GM12878 (cell line): ENCODE measurements around the gene COL25A1. TPM values are rescaled to one million over a fixed set of nuclear protein-coding genes. Genes with fewer than 3 reads are reported as not detected.

ENCODE experiments used
- ATAC-seq: fragments of 200-7000 bp; cut with Tn5 transposase; 3 replicates; pipeline ENCODE4 v1.9.1; 2020; ENCODE audit warnings: mild to moderate bottlenecking, moderate library complexity
- BruUV-seq: library from RNA; stranded (reverse); fragments of 400-500 nt; replicated peaks from 2 replicates; lab custom pipeline; 2021; lab: Mats Ljungman, UMichigan
- CTCF ChIA-PET: fragments of 300-600 bp; sonication (Branson Sonifier 250); formaldehyde crosslinking; extraction: SDS; loops from one replicate; lab custom pipeline; 2021; ENCODE audit warnings: inconsistent platforms; lab: Yijun Ruan, JAX
- POLR2A ChIA-PET: fragments of 350-600 bp; formaldehyde crosslinking; extraction: SDS; loops from one replicate; lab custom pipeline; 2021; ENCODE audit warnings: inconsistent platforms; lab: Charles Lee
- RAD21 ChIA-PET: fragments of 300-600 bp; sonication (Branson Sonifier 250); formaldehyde crosslinking; loops from one replicate; lab custom pipeline; 2023; ENCODE audit warnings: antibody characterized with exemption; ENCODE audit not compliant: unreplicated experiment; lab: Charles Lee
- SMC1A ChIA-PET: fragments of 300-600 bp; sonication (Branson Sonifier 250); formaldehyde crosslinking; loops from one replicate; lab custom pipeline; 2023; ENCODE audit not compliant: unreplicated experiment, uncharacterized antibody; lab: Charles Lee
- DNase-seq: peaks from one replicate; pipeline ENCODE4 v3.0.0-alpha.2; 2011; ENCODE audit warnings: low read depth, low spot score
- FAIRE-seq: peaks from 3 replicates; lab custom pipeline; 2011; peaks lifted over from hg19 to GRCh38; lab: Jason Lieb, UNC
- H2AFZ ChIP-seq: 2 replicates; pipeline ENCODE4 v1.6.0; 2011; ENCODE audit warnings: low read depth, low read length, control low read depth; ENCODE audit not compliant: control insufficient read depth
- H3K27ac ChIP-seq: 2 replicates; pipeline ENCODE4 v1.5.1; 2011; ENCODE audit warnings: control low read depth; ENCODE audit not compliant: control insufficient read depth, insufficient read depth
- H3K27me3 ChIP-seq, 2 experiments: replicated peaks in 1 of 2; 2 replicates each; pipeline versions ENCODE4 v1.6.0 to v1.6.1; 2011; ENCODE audit warnings: low read length in 1 of 2; ENCODE audit not compliant: control insufficient read depth in 2 of 2, insufficient read depth in 2 of 2
- H3K36me3 ChIP-seq, 2 experiments: 2 replicates each; pipeline ENCODE4 v1.5.1; 2011; ENCODE audit warnings: low read length in 1 of 2; ENCODE audit not compliant: control insufficient read depth in 2 of 2, insufficient read depth in 2 of 2
- H3K4me1 ChIP-seq: 2 replicates; pipeline ENCODE4 v1.6.1; 2011; ENCODE audit warnings: mild to moderate bottlenecking, low read length, moderate library complexity, mixed read lengths; ENCODE audit not compliant: control insufficient read depth, insufficient read depth
- H3K4me2 ChIP-seq: 2 replicates; pipeline ENCODE4 v1.6.0; 2011; ENCODE audit warnings: control low read depth; ENCODE audit not compliant: control insufficient read depth, insufficient read depth
- H3K4me3 ChIP-seq: fragments of 200-600 bp; sonication (generic); 2 replicates; pipeline ENCODE4 v1.5.1; 2016
- H3K79me2 ChIP-seq: 2 replicates; pipeline ENCODE4 v1.6.0; 2011; ENCODE audit warnings: low read length; ENCODE audit not compliant: control insufficient read depth, insufficient read depth
- H3K9ac ChIP-seq: 2 replicates; pipeline ENCODE4 v1.8.0; 2011; ENCODE audit warnings: low read length, control low read depth, mixed read lengths; ENCODE audit not compliant: control insufficient read depth, insufficient read depth
- H3K9me3 ChIP-seq: replicated peaks from 3 replicates; pipeline ENCODE4 v1.5.1; 2011; ENCODE audit warnings: mild to moderate bottlenecking, low read length; ENCODE audit not compliant: control insufficient read depth, insufficient read depth
- H4K20me1 ChIP-seq: 2 replicates; pipeline ENCODE4 v1.6.0; 2011; ENCODE audit not compliant: control insufficient read depth, insufficient read depth
- BACH1 ChIP-seq: fragments of 450-650 bp; IDR thresholded peaks from 2 replicates; pipeline ENCODE4 v1.6.1; 2017; ENCODE audit warnings: mild to moderate bottlenecking, borderline replicate concordance
- CBX3 ChIP-seq: fragments of 200-600 bp; sonication (generic); IDR thresholded peaks from 2 replicates; pipeline ENCODE4 v1.6.1; 2016; ENCODE audit warnings: low read depth, borderline replicate concordance
- CHD1 ChIP-seq: IDR thresholded peaks from 2 replicates; pipeline ENCODE4 v1.6.1; 2012; ENCODE audit warnings: low read depth, low read length, improper control_type of control experiment
- HDGF ChIP-seq: fragments of 450-650 bp; IDR thresholded peaks from 2 replicates; pipeline ENCODE4 v1.6.1; 2016; ENCODE audit warnings: antibody characterized with exemption
- MTA2 ChIP-seq: fragments of 450-650 bp; IDR thresholded peaks from 2 replicates; pipeline ENCODE4 v1.6.1; 2016; ENCODE audit warnings: low read depth, mild to moderate bottlenecking, moderate library complexity
- NFYA ChIP-seq: IDR thresholded peaks from 2 replicates; pipeline ENCODE4 v1.6.1; 2011; ENCODE audit warnings: low read depth, mild to moderate bottlenecking, low read length, improper control_type of control experiment, borderline replicate concordance
- NRF1 ChIP-seq: conservative IDR thresholded peaks from 2 replicates; pipeline ENCODE4 v1.6.1; 2011; ENCODE audit warnings: mild to moderate bottlenecking, low read depth, low read length, improper control_type of control experiment
- PRDM15 ChIP-seq: fragments of 450-650 bp; formaldehyde crosslinking; IDR thresholded peaks from 2 replicates; pipeline ENCODE4 v1.4.0; 2020; ENCODE audit warnings: mild to moderate bottlenecking, moderate library complexity
- TCF12 ChIP-seq: IDR thresholded peaks from 2 replicates; pipeline ENCODE4 v1.6.1; 2011; ENCODE audit warnings: low read depth, mild to moderate bottlenecking, low read length
- ZNF274 ChIP-seq: IDR thresholded peaks from one replicate; pipeline ENCODE4 v1.8.0; 2011; ENCODE audit not compliant: insufficient read length, insufficient read depth
- WGBS: methylation state at CpG from one replicate; pipeline ENCODE4 v1.1.6; 2016; ENCODE audit warnings: low lambda C conversion rate; ENCODE audit not compliant: insufficient replicate concordance, insufficient coverage; ENCODE audit errors: missing lambda C conversion rate; 5-methylcytosine and 5-hydroxymethylcytosine counted together
- in situ Hi-C: fragments of 300-500 bp; cut with MboI; formaldehyde crosslinking; loops from 9 replicates; pipeline ENCODE4 v1.14.3; 2018; ENCODE audit warnings: mixed read lengths
- intact Hi-C: fragments of 100-400 bp; cut with micrococcal nuclease; formaldehyde crosslinking; loops from one replicate; pipeline ENCODE4 v1.14.2; 2022; ENCODE audit not compliant: unreplicated experiment
- polyA plus RNA-seq, 11 experiments: library from polyadenylated mRNA; depleted of rRNA in 4 of 11; unstranded in 6 of 11; stranded (reverse) in 5 of 11; fragments of >200 nt; fragmentation: Nextera tagmentation in 4 of 11; fragmentation: Illumina TruSeq in 1 of 11; extraction: Ambion mirVana in 4 of 11; extraction: Trizol in 1 of 11; gene quantifications; 1 replicate in 1 of 11; 2 replicates in 10 of 11; pipeline versions ENCODE4 v1.2.1 to v1.2.3, GENCODE V29; 2011 to 2016; ENCODE audit warnings: inconsistent platforms in 2 of 11, missing spikeins in 2 of 11, low read depth in 1 of 11
- total RNA-seq, 4 experiments: library from RNA; depleted of rRNA in 3 of 4; stranded (reverse); fragments of >200 nt in 3 of 4; fragmentation: Illumina TruSeq in 1 of 4; extraction: Trizol in 1 of 4; gene quantifications; 2 replicates each; pipeline versions ENCODE4 v1.2.1 to v1.2.3, GENCODE V29; 2013 to 2021
- TF ChIP-seq, protein P1 (sequence below): fragments of 450-650 bp; formaldehyde crosslinking; IDR thresholded peaks from 2 replicates; pipeline ENCODE4 v1.4.0; 2022; ENCODE audit warnings: mild to moderate bottlenecking, moderate library complexity
- TF ChIP-seq, protein P2 (sequence below): fragments of 450-650 bp; IDR thresholded peaks from 2 replicates; pipeline ENCODE4 v1.6.1; 2017; ENCODE audit warnings: low read depth, mild to moderate bottlenecking, moderate library complexity

The COL25A1 gene
- total and polyA plus RNA-seq, 10 of the 15 experiments (the other 5 are each of a cell fraction or from before 2014, with no cell fraction given) = 0.01 to 0.26 (median 0.12) TPM; not detected in 6

DNA sequence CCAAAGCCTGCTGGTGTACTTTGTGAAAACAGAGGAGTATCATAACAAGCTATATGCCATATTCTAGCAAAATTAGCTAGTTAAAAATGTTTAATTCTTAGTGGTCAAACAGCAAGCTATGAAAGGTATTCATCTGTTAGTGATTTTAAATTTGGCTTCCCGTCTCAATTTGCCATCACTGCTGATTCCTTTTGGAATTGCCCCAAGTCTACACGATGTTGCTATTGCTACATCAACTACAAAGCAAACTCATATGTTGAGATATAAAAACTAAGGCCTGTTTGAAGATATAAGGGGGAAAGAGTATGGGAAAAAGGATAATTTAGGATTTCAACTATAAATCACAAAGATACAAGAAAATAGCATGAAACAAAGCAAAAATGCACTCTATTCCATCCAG lies 146.1 kb downstream of the COL25A1 start:
- FAIRE-seq (no peak), DNase-seq (no peak), ATAC-seq (no peak)
- no peaks in the 10 kb centered on the region for H3K9me3 ChIP-seq
- no peaks in the 10 kb centered on the region for H3K4me1 ChIP-seq
- H3K79me2 ChIP-seq = no peaks in the 10 kb centered on the region
- ChIA-PET RAD21 (interaction anchor here (0.6 to 3.5 kb wide), 2 partner anchors 104 to 137 kb away, joined by 3 to 12 read pairs; no protein-coding TSS in a partner anchor), SMC1A (interaction anchor here (1.0 to 2.8 kb wide), 7 partner anchors 10 to 143 kb away, joined by 3 to 14 read pairs (median 3); no protein-coding TSS in a partner anchor), POLR2A (no interaction called here), CTCF (interaction anchor here (1.3 to 1.6 kb wide), 2 partner anchors 9 to 143 kb away, joined by 3 to 6 read pairs; no protein-coding TSS in a partner anchor)
- no TSS peak for BruUV-seq
- no peaks in the 10 kb centered on the region for H4K20me1 ChIP-seq
- no peak overlapping the region for H3K4me2 ChIP-seq
- in situ Hi-C loops = no loop called here
- no peak overlapping the region for H3K27ac ChIP-seq
- no peak overlapping the region for H3K4me3 ChIP-seq
- no peak overlapping the region for H3K9ac ChIP-seq
- H3K36me3 ChIP-seq = no peaks in the 10 kb centered on the region
- H3K27me3 ChIP-seq = no peaks in the 10 kb centered on the region; a peak in 1 of 4 replicates
- no peak overlapping the region for H2AFZ ChIP-seq
- WGBS = 2% methylated on average over 2 of the region's 2 CpGs
- intact Hi-C loops = no loop called here
- no peak for TF ChIP-seq BACH1
- no peak for TF ChIP-seq HDGF
- TF ChIP-seq, protein P1, sequence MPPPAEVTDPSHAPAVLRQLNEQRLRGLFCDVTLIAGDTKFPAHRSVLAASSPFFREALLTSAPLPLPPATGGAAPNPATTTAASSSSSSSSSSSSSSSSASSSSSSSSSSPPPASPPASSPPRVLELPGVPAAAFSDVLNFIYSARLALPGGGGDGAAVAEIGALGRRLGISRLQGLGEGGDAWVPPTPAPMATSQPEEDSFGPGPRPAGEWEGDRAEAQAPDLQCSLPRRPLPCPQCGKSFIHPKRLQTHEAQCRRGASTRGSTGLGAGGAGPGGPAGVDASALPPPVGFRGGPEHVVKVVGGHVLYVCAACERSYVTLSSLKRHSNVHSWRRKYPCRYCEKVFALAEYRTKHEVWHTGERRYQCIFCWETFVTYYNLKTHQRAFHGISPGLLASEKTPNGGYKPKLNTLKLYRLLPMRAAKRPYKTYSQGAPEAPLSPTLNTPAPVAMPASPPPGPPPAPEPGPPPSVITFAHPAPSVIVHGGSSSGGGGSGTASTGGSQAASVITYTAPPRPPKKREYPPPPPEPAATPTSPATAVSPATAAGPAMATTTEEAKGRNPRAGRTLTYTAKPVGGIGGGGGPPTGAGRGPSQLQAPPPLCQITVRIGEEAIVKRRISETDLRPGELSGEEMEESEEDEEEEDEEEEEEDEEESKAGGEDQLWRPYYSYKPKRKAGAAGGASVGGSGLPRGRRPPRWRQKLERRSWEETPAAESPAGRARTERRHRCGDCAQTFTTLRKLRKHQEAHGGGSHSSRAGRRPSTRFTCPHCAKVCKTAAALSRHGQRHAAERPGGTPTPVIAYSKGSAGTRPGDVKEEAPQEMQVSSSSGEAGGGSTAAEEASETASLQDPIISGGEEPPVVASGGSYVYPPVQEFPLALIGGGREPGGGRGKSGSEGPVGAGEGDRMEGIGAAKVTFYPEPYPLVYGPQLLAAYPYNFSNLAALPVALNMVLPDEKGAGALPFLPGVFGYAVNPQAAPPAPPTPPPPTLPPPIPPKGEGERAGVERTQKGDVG (CRISPR knock-in tag) = no peak
- TF ChIP-seq, protein P2, sequence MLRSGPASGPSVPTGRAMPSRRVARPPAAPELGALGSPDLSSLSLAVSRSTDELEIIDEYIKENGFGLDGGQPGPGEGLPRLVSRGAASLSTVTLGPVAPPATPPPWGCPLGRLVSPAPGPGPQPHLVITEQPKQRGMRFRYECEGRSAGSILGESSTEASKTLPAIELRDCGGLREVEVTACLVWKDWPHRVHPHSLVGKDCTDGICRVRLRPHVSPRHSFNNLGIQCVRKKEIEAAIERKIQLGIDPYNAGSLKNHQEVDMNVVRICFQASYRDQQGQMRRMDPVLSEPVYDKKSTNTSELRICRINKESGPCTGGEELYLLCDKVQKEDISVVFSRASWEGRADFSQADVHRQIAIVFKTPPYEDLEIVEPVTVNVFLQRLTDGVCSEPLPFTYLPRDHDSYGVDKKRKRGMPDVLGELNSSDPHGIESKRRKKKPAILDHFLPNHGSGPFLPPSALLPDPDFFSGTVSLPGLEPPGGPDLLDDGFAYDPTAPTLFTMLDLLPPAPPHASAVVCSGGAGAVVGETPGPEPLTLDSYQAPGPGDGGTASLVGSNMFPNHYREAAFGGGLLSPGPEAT = no peak
- no peak for TF ChIP-seq MTA2
- no peak for TF ChIP-seq NFYA
- no peak for TF ChIP-seq ZNF274
- no peak for TF ChIP-seq TCF12
- no peak for TF ChIP-seq PRDM15 (CRISPR knock-in tag)
- TF ChIP-seq CHD1 = no peak
- TF ChIP-seq CBX3 = no peak
- no peak for TF ChIP-seq NRF1
